ENCODE results near the gene INKA1.

DNA sequence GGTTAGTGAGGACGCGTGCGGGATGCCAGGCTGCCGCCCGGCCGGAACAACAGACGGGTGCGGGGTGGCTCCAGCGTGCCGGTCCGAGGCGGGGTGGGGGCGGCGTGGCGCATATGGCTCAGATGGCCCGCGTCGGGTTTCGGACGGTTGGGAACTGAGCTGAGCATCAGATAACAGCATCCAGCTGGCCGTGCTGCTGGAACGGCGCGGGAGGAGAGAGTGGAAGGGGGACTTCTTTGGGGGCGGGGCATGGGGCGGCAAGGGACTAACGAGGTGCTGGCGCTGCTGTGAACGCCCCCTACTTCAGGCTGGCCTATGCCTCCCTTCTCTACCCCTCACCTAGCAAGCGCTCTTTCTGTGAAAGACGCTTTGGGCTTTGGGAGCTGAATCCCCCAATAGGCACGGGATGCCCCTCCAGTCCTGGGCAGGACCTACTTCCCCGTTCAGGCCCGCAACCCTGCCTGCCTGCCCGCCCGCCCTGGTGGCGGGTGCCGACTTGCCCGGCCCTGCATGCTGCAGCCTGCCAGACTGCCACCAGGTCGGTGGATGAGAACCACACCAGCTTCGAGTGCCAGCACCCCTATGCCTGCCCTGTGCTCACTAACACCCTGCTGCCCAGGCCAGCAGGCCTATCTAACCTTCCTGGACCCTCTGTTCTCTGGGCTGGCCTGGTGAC lies 542 bp downstream of the INKA1 start:
- TF ChIP-seq, protein P1, sequence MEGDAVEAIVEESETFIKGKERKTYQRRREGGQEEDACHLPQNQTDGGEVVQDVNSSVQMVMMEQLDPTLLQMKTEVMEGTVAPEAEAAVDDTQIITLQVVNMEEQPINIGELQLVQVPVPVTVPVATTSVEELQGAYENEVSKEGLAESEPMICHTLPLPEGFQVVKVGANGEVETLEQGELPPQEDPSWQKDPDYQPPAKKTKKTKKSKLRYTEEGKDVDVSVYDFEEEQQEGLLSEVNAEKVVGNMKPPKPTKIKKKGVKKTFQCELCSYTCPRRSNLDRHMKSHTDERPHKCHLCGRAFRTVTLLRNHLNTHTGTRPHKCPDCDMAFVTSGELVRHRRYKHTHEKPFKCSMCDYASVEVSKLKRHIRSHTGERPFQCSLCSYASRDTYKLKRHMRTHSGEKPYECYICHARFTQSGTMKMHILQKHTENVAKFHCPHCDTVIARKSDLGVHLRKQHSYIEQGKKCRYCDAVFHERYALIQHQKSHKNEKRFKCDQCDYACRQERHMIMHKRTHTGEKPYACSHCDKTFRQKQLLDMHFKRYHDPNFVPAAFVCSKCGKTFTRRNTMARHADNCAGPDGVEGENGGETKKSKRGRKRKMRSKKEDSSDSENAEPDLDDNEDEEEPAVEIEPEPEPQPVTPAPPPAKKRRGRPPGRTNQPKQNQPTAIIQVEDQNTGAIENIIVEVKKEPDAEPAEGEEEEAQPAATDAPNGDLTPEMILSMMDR (IDR thresholded peaks at IDR 0.05; ENCODE audit: poor library complexity, severe bottlenecking), result no peak
- TF ChIP-seq TAF1 (IDR thresholded peaks at IDR 0.05; ENCODE audit: low read depth) (no peak), EP300 (conservative IDR thresholded peaks at IDR 0.05; ENCODE audit: poor library complexity, severe bottlenecking) (no peak), EZH2 (IDR thresholded peaks at IDR 0.05; ENCODE audit: borderline replicate concordance, insufficient read depth, low read length, poor library complexity, severe bottlenecking) (no peak)
- TF ChIP-seq, protein P2, sequence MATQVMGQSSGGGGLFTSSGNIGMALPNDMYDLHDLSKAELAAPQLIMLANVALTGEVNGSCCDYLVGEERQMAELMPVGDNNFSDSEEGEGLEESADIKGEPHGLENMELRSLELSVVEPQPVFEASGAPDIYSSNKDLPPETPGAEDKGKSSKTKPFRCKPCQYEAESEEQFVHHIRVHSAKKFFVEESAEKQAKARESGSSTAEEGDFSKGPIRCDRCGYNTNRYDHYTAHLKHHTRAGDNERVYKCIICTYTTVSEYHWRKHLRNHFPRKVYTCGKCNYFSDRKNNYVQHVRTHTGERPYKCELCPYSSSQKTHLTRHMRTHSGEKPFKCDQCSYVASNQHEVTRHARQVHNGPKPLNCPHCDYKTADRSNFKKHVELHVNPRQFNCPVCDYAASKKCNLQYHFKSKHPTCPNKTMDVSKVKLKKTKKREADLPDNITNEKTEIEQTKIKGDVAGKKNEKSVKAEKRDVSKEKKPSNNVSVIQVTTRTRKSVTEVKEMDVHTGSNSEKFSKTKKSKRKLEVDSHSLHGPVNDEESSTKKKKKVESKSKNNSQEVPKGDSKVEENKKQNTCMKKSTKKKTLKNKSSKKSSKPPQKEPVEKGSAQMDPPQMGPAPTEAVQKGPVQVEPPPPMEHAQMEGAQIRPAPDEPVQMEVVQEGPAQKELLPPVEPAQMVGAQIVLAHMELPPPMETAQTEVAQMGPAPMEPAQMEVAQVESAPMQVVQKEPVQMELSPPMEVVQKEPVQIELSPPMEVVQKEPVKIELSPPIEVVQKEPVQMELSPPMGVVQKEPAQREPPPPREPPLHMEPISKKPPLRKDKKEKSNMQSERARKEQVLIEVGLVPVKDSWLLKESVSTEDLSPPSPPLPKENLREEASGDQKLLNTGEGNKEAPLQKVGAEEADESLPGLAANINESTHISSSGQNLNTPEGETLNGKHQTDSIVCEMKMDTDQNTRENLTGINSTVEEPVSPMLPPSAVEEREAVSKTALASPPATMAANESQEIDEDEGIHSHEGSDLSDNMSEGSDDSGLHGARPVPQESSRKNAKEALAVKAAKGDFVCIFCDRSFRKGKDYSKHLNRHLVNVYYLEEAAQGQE (IDR thresholded peaks at IDR 0.05; ENCODE audit: borderline replicate concordance), result no peak
